WTC11 (cell line): ENCODE results near the gene HAGHL. TPM values are rescaled to one million over a fixed set of nuclear protein-coding genes. Genes with fewer than 3 reads are reported as not detected.
"Not testable (repeated sequence)": the region's sequence is repeated elsewhere in the genome, so short reads cannot be mapped to it uniquely, and the experiment has no call there.

ENCODE experiments used
- ATAC-seq: fragments of 200-7000 bp; cut with Tn5 transposase; 2 replicates; pipeline ENCODE4 v1.10.0; 2021; ENCODE audit warnings: mild to moderate bottlenecking, moderate library complexity
- CTCF ChIA-PET: fragments of 300-600 bp; sonication (Branson Sonifier 250); formaldehyde crosslinking; loops from one replicate; lab custom pipeline; 2021; ENCODE audit warnings: antibody characterized with exemption; lab: Charles Lee
- POLR2A ChIA-PET: fragments of 350-600 bp; sonication (Branson Sonifier 250); formaldehyde crosslinking; loops from one replicate; lab custom pipeline; 2021; ENCODE audit warnings: antibody characterized with exemption; lab: Charles Lee
- DNase-seq: peaks from one replicate; pipeline ENCODE4 v3.0.0; 2021; ENCODE audit warnings: low spot score
- H3K27ac Mint-ChIP-seq: 2 replicates; pipeline ENCODE4 v1.8.0; 2021; ENCODE audit warnings: mixed read lengths
- H3K27me3 Mint-ChIP-seq: 2 replicates; pipeline ENCODE4 v1.8.0; 2021; ENCODE audit warnings: low read depth, mild to moderate bottlenecking, moderate library complexity, mixed read lengths
- H3K36me3 Mint-ChIP-seq: 2 replicates; pipeline ENCODE4 v1.8.0; 2021; ENCODE audit warnings: mixed read lengths
- H3K4me1 Mint-ChIP-seq: 2 replicates; pipeline ENCODE4 v1.8.0; 2022; ENCODE audit warnings: mixed read lengths
- H3K4me3 Mint-ChIP-seq: 2 replicates; pipeline ENCODE4 v1.8.0; 2021; ENCODE audit warnings: mild to moderate bottlenecking, moderate library complexity, mixed read lengths
- H3K9me3 Mint-ChIP-seq: 2 replicates; pipeline ENCODE4 v1.8.0; 2021; ENCODE audit warnings: mixed read lengths
- AR ChIP-seq: fragments of 250-450 bp; sonication (Bioruptor Pico); IDR thresholded peaks from 2 replicates; pipeline ENCODE4 v1.9.0; 2021; ENCODE audit warnings: mild to moderate bottlenecking
- ARID4B ChIP-seq: sonication (generic); formaldehyde crosslinking; IDR thresholded peaks from 2 replicates; pipeline ENCODE4 v1.8.0; 2023; ENCODE audit warnings: missing genetic modification reagents, mild to moderate bottlenecking, borderline replicate concordance
- MLX ChIP-seq: sonication (generic); formaldehyde crosslinking; IDR thresholded peaks from 2 replicates; pipeline ENCODE4 v1.8.1; 2023; ENCODE audit warnings: mild to moderate bottlenecking, missing genetic modification reagents, moderate library complexity
- NFE2L1 ChIP-seq: sonication (generic); formaldehyde crosslinking; IDR thresholded peaks from 2 replicates; pipeline ENCODE4 v1.8.1; 2023; ENCODE audit warnings: missing genetic modification reagents
- NFYB ChIP-seq: sonication (generic); formaldehyde crosslinking; conservative IDR thresholded peaks from 2 replicates; pipeline ENCODE4 v1.8.0; 2022; ENCODE audit warnings: low read depth, missing genetic modification reagents
- OVOL2 ChIP-seq: fragments of 250-450 bp; sonication (Bioruptor Pico); IDR thresholded peaks from 2 replicates; pipeline ENCODE4 v1.9.0; 2021; ENCODE audit warnings: mild to moderate bottlenecking, borderline replicate concordance
- SMAD3 ChIP-seq: sonication (generic); formaldehyde crosslinking; IDR thresholded peaks from 2 replicates; pipeline ENCODE4 v1.8.0; 2022; ENCODE audit warnings: missing genetic modification reagents, mild to moderate bottlenecking, borderline replicate concordance
- STAT6 ChIP-seq: sonication (generic); formaldehyde crosslinking; conservative IDR thresholded peaks from 2 replicates; pipeline ENCODE4 v1.8.1; 2023; ENCODE audit warnings: mild to moderate bottlenecking, low read depth, missing genetic modification reagents, moderate library complexity
- TP53 ChIP-seq: sonication (generic); formaldehyde crosslinking; IDR thresholded peaks from 2 replicates; pipeline ENCODE4 v1.8.1; 2023; ENCODE audit warnings: mild to moderate bottlenecking, missing genetic modification reagents
- USF1 ChIP-seq: sonication (generic); formaldehyde crosslinking; IDR thresholded peaks from 2 replicates; pipeline ENCODE4 v1.8.0; 2022; ENCODE audit warnings: mild to moderate bottlenecking, missing genetic modification reagents
- total RNA-seq: library from RNA; stranded (reverse); gene quantifications from 3 replicates; pipeline ENCODE4 v1.2.3, GENCODE V29; 2021

Gene HAGHL
- total RNA-seq, 1 experiment from 2014 or later: 41.7 TPM

- POLR2A ChIA-PET, ATAC-seq, H3K27me3 Mint-ChIP-seq, H3K36me3 Mint-ChIP-seq, DNase-seq, H3K27ac Mint-ChIP-seq, H3K4me3 Mint-ChIP-seq, H3K4me1 Mint-ChIP-seq, H3K9me3 Mint-ChIP-seq: not testable (repeated sequence)
- CTCF ChIA-PET: interaction anchor here (0.9 to 2.2 kb wide), 3 partner anchors 9 to 35 kb away, joined by 3 to 5 read pairs (median 4); partner anchors contain the start of gene CIAO3
These were observed 49.4 kb downstream of the HAGHL start for GRCh38 chr16:776298-776697.

GRCh38 chr16:776824-777223 lies 49.9 kb downstream of the HAGHL start:
- no peaks in the 10 kb centered on the region for H3K27me3 Mint-ChIP-seq
- no peaks in the 10 kb centered on the region for H3K9me3 Mint-ChIP-seq
- TF ChIP-seq STAT6 (CRISPR knock-in tag) (no peak), USF1 (no peak), SMAD3 (CRISPR knock-in tag) (no peak)
- TF ChIP-seq, all 79 proteins: peak for 0
- no peak overlapping the region for H3K4me3 Mint-ChIP-seq
- no peaks in the 10 kb centered on the region for H3K36me3 Mint-ChIP-seq
- POLR2A ChIA-PET: no interaction called here
- DNase-seq: no peak
- ATAC-seq: no peak
- no peaks in the 10 kb centered on the region for H3K4me1 Mint-ChIP-seq
- H3K27ac Mint-ChIP-seq: no peak overlapping the region
- CTCF ChIA-PET: interaction anchor here (0.9 to 1.5 kb wide), 2 partner anchors 8 to 36 kb away, joined by 3 to 4 read pairs; partner anchors contain the start of gene CIAO3

GRCh38 chr16:777826-778225 lies 50.9 kb downstream of the HAGHL start:
- H3K27ac Mint-ChIP-seq: peak overlapping the region; percentile 65; the same call in 1 of the 2 replicates
- no peaks in the 10 kb centered on the region for H3K36me3 Mint-ChIP-seq
- CTCF ChIA-PET: no interaction called here
- POLR2A ChIA-PET: no interaction called here
- H3K4me1 Mint-ChIP-seq: no peaks in the 10 kb centered on the region
- no peak for ATAC-seq
- H3K27me3 Mint-ChIP-seq: no peaks in the 10 kb centered on the region
- no peaks in the 10 kb centered on the region for H3K9me3 Mint-ChIP-seq
- DNase-seq: no peak
- no peak overlapping the region for H3K4me3 Mint-ChIP-seq
- TF ChIP-seq OVOL2 (CRISPR knock-in tag) (no peak), ARID4B (CRISPR knock-in tag) (no peak), MLX (CRISPR knock-in tag) (no peak), NFE2L1 (CRISPR knock-in tag) (no peak), NFYB (no peak), TP53 (CRISPR knock-in tag) (no peak), AR (CRISPR knock-in tag) (no peak)
